ENCODE results near the gene TENM3. TPM values are rescaled to one million over a fixed set of nuclear protein-coding genes. Genes with fewer than 3 reads are reported as not detected.

Gene TENM3
- total RNA-seq, 2 donors from 2014 or later = 39.5 to 51.9 TPM

- Mint-ChIP-seq H3K27me3 (ENCODE audit: insufficient read depth) (no peaks in the 10 kb centered on the region), H3K27ac (no peak overlapping the region), H3K4me3 (no peak overlapping the region), H3K9me3 (no peaks in the 10 kb centered on the region), H3K4me1 (peaks cover 22% of the 10 kb centered on the region), H3K36me3 (ENCODE audit: low read depth) (no peaks in the 10 kb centered on the region)
- Histone ChIP-seq H3K9ac (ENCODE audit: extremely low read depth, low read length, poor library complexity, severe bottlenecking) (no peak overlapping the region), H3K27ac (ENCODE audit: low read depth, low read length) (no peak overlapping the region), H3K4me1 (ENCODE audit: control insufficient read depth, insufficient read depth, low read length) (peaks cover 4% of the 10 kb centered on the region), H3K36me3 (ENCODE audit: control insufficient read depth, insufficient read depth, low read length) (no peaks in the 10 kb centered on the region), H3K9me3 (ENCODE audit: control insufficient read depth, low read length) (no peaks in the 10 kb centered on the region), H3K27me3 (ENCODE audit: control insufficient read depth, insufficient read depth, low read length, poor library complexity, severe bottlenecking) (no peaks in the 10 kb centered on the region), H3K4me3 (ENCODE audit: low read length) (no peak overlapping the region)
- TF ChIP-seq CTCF (conservative IDR thresholded peaks at IDR 0.05) = no peak
- 46 to 54% methylated on average over 2 of the region's 2 CpGs for WGBS, 2 experiments (ENCODE audit: insufficient coverage in 1 of 2, insufficient read length in 1 of 2)
- DNase-seq = no peak
These were observed 35.3 kb upstream of the TENM3 start for GRCh38 chr4:182207830-182208396.

- Mint-ChIP-seq H3K4me3 (no peak overlapping the region), H3K9me3 (no peaks in the 10 kb centered on the region), H3K27me3 (ENCODE audit: insufficient read depth) (no peaks in the 10 kb centered on the region), H3K27ac (no peak overlapping the region), H3K36me3 (ENCODE audit: low read depth) (no peaks in the 10 kb centered on the region), H3K4me1 (peaks cover 22% of the 10 kb centered on the region)
- Histone ChIP-seq H3K4me3 (ENCODE audit: low read length) (no peak overlapping the region), H3K27me3 (ENCODE audit: control insufficient read depth, insufficient read depth, low read length, poor library complexity, severe bottlenecking) (no peaks in the 10 kb centered on the region), H3K9me3 (ENCODE audit: control insufficient read depth, low read length) (no peaks in the 10 kb centered on the region), H3K27ac (ENCODE audit: low read depth, low read length) (no peak overlapping the region), H3K36me3 (ENCODE audit: control insufficient read depth, insufficient read depth, low read length) (no peaks in the 10 kb centered on the region), H3K4me1 (ENCODE audit: control insufficient read depth, insufficient read depth, low read length) (peaks cover 4% of the 10 kb centered on the region), H3K9ac (ENCODE audit: extremely low read depth, low read length, poor library complexity, severe bottlenecking) (no peak overlapping the region)
- WGBS, 2 experiments (ENCODE audit: insufficient coverage in 1 of 2, insufficient read length in 1 of 2) = 90 to 96% methylated on average over 5 to 6 of the region's 6 CpGs
- no peak for TF ChIP-seq CTCF (conservative IDR thresholded peaks at IDR 0.05)
- DNase-seq = no peak
These were observed 34.6 kb upstream of the TENM3 start for GRCh38 chr4:182208526-182209050.

- Histone ChIP-seq H3K27ac (ENCODE audit: low read depth, low read length) (no peak overlapping the region), H3K4me3 (ENCODE audit: low read length) (no peak overlapping the region), H3K27me3 (ENCODE audit: control insufficient read depth, insufficient read depth, low read length, poor library complexity, severe bottlenecking) (no peaks in the 10 kb centered on the region), H3K4me1 (ENCODE audit: control insufficient read depth, insufficient read depth, low read length) (no peaks in the 10 kb centered on the region), H3K9ac (ENCODE audit: extremely low read depth, low read length, poor library complexity, severe bottlenecking) (no peak overlapping the region), H3K9me3 (ENCODE audit: control insufficient read depth, low read length) (no peaks in the 10 kb centered on the region), H3K36me3 (ENCODE audit: control insufficient read depth, insufficient read depth, low read length) (no peaks in the 10 kb centered on the region)
- 89 to 91% methylated on average over 11 of the region's 11 CpGs for WGBS, 2 experiments (ENCODE audit: insufficient coverage in 1 of 2, insufficient read length in 1 of 2)
- no peak overlapping the region for H3K4me3 Mint-ChIP-seq
- no peak for TF ChIP-seq CTCF (conservative IDR thresholded peaks at IDR 0.05)
- no peak overlapping the region for H3K27ac Mint-ChIP-seq
- H3K4me1 Mint-ChIP-seq = peaks cover 34% of the 10 kb centered on the region
- no peaks in the 10 kb centered on the region for H3K27me3 Mint-ChIP-seq (ENCODE audit: insufficient read depth)
- H3K36me3 Mint-ChIP-seq (ENCODE audit: low read depth) = no peaks in the 10 kb centered on the region
- DNase-seq = no peak
- no peaks in the 10 kb centered on the region for H3K9me3 Mint-ChIP-seq
These were observed 30.9 kb upstream of the TENM3 start for GRCh38 chr4:182212211-182212761.

All from endodermal cell (in vitro differentiated cells).